ENCODE data around the gene C4orf36. TPM values are rescaled to one million over a fixed set of nuclear protein-coding genes. Genes with fewer than 3 reads are reported as not detected.

The C4orf36 gene
- total RNA-seq, 1 donor from 2014 or later, result 8.6 TPM

DNA sequence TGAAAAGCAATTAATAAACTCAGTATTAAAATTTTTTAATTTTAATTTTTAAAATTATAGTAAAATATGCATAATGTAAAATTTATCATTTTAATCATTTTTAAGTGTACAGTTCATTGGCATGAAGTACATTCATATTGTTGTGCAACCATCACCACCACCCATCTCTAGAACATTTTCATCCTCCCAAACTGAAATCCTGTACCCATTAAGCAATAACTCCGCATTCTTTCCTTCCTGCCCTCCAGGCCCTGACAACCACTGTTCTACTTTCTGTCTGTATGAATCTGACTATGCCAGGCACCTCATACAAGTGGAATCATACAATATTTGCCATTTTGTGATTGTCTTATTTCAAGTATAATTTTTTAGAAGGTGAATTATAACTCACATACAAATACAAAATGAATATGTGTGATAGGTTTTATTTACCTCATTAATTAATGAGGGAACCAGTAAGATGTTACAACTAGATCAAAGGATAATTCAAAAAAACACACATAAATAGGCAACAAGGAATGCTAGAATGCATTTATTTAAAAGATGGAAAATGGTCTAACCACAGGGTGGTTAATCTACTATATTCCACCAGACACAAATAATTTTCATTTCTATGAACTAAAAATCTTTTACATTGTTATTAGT, 29.5 kb upstream of the C4orf36 start:
- TF ChIP-seq, protein P1, sequence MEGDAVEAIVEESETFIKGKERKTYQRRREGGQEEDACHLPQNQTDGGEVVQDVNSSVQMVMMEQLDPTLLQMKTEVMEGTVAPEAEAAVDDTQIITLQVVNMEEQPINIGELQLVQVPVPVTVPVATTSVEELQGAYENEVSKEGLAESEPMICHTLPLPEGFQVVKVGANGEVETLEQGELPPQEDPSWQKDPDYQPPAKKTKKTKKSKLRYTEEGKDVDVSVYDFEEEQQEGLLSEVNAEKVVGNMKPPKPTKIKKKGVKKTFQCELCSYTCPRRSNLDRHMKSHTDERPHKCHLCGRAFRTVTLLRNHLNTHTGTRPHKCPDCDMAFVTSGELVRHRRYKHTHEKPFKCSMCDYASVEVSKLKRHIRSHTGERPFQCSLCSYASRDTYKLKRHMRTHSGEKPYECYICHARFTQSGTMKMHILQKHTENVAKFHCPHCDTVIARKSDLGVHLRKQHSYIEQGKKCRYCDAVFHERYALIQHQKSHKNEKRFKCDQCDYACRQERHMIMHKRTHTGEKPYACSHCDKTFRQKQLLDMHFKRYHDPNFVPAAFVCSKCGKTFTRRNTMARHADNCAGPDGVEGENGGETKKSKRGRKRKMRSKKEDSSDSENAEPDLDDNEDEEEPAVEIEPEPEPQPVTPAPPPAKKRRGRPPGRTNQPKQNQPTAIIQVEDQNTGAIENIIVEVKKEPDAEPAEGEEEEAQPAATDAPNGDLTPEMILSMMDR (IDR thresholded peaks at IDR 0.05), result no peak
- no peak for TF ChIP-seq EZH2phosphoT487 (IDR thresholded peaks at IDR 0.05)
- no peak for TF ChIP-seq EZH2 (IDR thresholded peaks at IDR 0.05)
- H3K27me3 Mint-ChIP-seq (ENCODE audit: insufficient read depth, low read depth), result peaks cover 4% of the 10 kb centered on the region
- no peak overlapping the region for H3K4me3 Mint-ChIP-seq
- no peaks in the 10 kb centered on the region for H3K27me3 ChIP-seq
- H3K4me1 ChIP-seq, result no peaks in the 10 kb centered on the region
- H3F3A ChIP-seq (ENCODE audit: low read depth), result no peaks in the 10 kb centered on the region
- H3K27ac ChIP-seq, result no peak overlapping the region
- peaks cover 4% of the 10 kb centered on the region for H3K4me1 Mint-ChIP-seq
- no peaks in the 10 kb centered on the region for H4K20me1 ChIP-seq (ENCODE audit: low read depth)
- H3K9me3 Mint-ChIP-seq, result no peaks in the 10 kb centered on the region
- no peak overlapping the region for H3K4me2 ChIP-seq
- no peaks in the 10 kb centered on the region for H3K36me3 ChIP-seq
- H3K36me3 Mint-ChIP-seq, result no peaks in the 10 kb centered on the region
- no peaks in the 10 kb centered on the region for H3K79me2 ChIP-seq (ENCODE audit: low read depth)
- H3K4me3 ChIP-seq, result no peak overlapping the region
- H3K27ac Mint-ChIP-seq, result no peak overlapping the region
- H3K9ac ChIP-seq, result no peak overlapping the region
- H2AFZ ChIP-seq (replicated peaks), result no peak overlapping the region
- DNase-seq (ENCODE audit: low spot score), result no peak
- H3K9me3 ChIP-seq (ENCODE audit: low read depth), result no peaks in the 10 kb centered on the region

DNA sequence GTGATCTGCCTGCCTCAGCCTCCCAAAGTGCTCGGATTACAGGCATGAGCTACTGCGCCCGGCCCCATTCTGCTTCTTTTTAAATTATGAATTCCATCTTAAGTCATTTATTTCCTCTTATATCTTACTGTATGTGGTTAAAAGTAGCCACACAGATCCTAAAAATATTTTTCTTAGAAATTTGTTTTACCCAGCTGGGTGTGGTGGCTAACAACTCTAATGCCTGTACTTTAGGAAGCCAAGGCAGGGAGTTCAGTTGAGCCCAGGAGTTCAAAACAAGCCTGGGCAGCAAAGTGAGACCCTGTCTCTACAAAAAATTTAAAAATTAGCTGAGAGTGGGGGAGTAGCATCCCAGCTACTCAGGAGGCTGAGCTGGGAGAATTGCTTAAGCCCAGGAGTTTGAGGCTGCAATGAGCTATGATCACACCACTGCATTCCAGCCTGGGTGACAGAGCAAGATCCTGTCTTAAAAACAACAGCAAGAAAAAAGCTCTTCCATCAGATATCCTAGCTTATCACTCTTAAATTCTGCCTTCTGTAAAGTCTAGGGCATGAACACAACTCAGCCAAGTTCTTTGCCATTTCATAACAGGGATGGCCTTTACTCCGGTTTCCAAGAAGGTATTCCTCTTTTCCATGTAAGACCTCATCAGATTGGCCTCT, 27.5 kb upstream of the C4orf36 start:
- Histone ChIP-seq H3F3A (ENCODE audit: low read depth) (no peaks in the 10 kb centered on the region), H3K4me3 (no peak overlapping the region), H3K4me1 (no peaks in the 10 kb centered on the region), H2AFZ (replicated peaks) (no peak overlapping the region), H3K9ac (no peak overlapping the region), H4K20me1 (ENCODE audit: low read depth) (no peaks in the 10 kb centered on the region), H3K4me2 (no peak overlapping the region), H3K36me3 (no peaks in the 10 kb centered on the region), H3K9me3 (ENCODE audit: low read depth) (no peaks in the 10 kb centered on the region), H3K27ac (no peak overlapping the region), H3K79me2 (ENCODE audit: low read depth) (no peaks in the 10 kb centered on the region), H3K27me3 (no peaks in the 10 kb centered on the region)
- H3K27ac Mint-ChIP-seq, result no peak overlapping the region
- peaks cover 2% of the 10 kb centered on the region for H3K36me3 Mint-ChIP-seq
- no peak overlapping the region for H3K4me3 Mint-ChIP-seq
- peaks cover 2% of the 10 kb centered on the region for H3K27me3 Mint-ChIP-seq (ENCODE audit: insufficient read depth, low read depth)
- TF ChIP-seq EZH2 (IDR thresholded peaks at IDR 0.05), result no peak
- no peak for TF ChIP-seq EZH2phosphoT487 (IDR thresholded peaks at IDR 0.05)
- TF ChIP-seq, protein P1 (IDR thresholded peaks at IDR 0.05), result no peak
- H3K4me1 Mint-ChIP-seq, result peaks cover 4% of the 10 kb centered on the region
- DNase-seq (ENCODE audit: low spot score), result no peak
- no peaks in the 10 kb centered on the region for H3K9me3 Mint-ChIP-seq

DNA sequence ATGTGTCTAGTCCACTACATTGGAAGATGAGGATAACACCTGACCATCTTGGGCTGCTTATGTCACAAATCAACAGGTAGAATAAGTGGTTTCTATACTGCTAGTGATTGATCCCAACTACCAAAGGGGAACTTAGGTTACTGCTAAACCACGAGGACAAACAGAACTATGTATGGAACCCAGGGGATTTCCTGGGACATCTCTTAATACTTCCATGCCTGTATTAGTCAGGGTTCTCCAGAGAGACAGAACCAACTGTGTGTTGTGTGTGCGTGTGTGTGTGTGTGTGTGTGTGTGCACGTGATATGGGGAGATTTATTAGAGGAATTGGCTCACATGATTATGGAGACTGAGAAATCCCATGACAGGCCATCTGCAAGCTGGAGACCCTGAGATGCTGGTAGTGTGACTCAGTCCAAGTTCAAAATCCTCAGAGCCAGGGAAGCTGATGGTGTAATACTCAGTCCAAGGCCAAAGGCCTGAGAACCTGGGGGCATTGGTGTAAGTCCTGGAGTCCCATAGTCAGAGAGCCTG, 26.4 kb upstream of the C4orf36 start:
- H3K4me1 ChIP-seq, result no peaks in the 10 kb centered on the region
- DNase-seq (ENCODE audit: low spot score), result no peak
- Mint-ChIP-seq H3K36me3 (peaks cover 2% of the 10 kb centered on the region), H3K4me3 (no peak overlapping the region), H3K27ac (no peak overlapping the region), H3K9me3 (no peaks in the 10 kb centered on the region), H3K27me3 (ENCODE audit: insufficient read depth, low read depth) (peaks cover 2% of the 10 kb centered on the region), H3K4me1 (peaks cover 4% of the 10 kb centered on the region)
- H3K27me3 ChIP-seq, result no peaks in the 10 kb centered on the region
- no peak overlapping the region for H3K4me3 ChIP-seq
- no peaks in the 10 kb centered on the region for H3F3A ChIP-seq (ENCODE audit: low read depth)
- no peak overlapping the region for H3K4me2 ChIP-seq
- H4K20me1 ChIP-seq (ENCODE audit: low read depth), result no peaks in the 10 kb centered on the region
- H3K9me3 ChIP-seq (ENCODE audit: low read depth), result no peaks in the 10 kb centered on the region
- TF ChIP-seq EZH2phosphoT487 (IDR thresholded peaks at IDR 0.05) (no peak), EZH2 (IDR thresholded peaks at IDR 0.05) (no peak)
- TF ChIP-seq, protein P1 (IDR thresholded peaks at IDR 0.05), result no peak
- no peak overlapping the region for H2AFZ ChIP-seq (replicated peaks)
- no peak overlapping the region for H3K9ac ChIP-seq
- no peaks in the 10 kb centered on the region for H3K36me3 ChIP-seq
- no peaks in the 10 kb centered on the region for H3K79me2 ChIP-seq (ENCODE audit: low read depth)
- no peak overlapping the region for H3K27ac ChIP-seq
